Measurements from ENCODE around the gene TFAP2A. TPM values are rescaled to one million over a fixed set of nuclear protein-coding genes. Genes with fewer than 3 reads are reported as not detected.
A peak's percentile ranks its signal among the peaks of the same experiment; 100 is the strongest.

Gene TFAP2A
- total RNA-seq, 4 donors from 2014 or later: 0.20 to 1.2 (median 0.66) TPM; not detected in 1

GRCh38 chr6:10404107-10404798, 10.6 kb downstream of the TFAP2A start:
- Histone ChIP-seq H3K9me3 (no peaks in the 10 kb centered on the region), H3K27me3 (peaks cover 0 to 52% of the 10 kb centered on the region in 2 donors), H3K4me3 (peak overlapping the region; percentile 48 to 60 (median 54)), H3K4me1 (peaks cover 0 to 22% (median 7%) of the 10 kb centered on the region in 4 donors), H3K36me3 (no peaks in the 10 kb centered on the region), H3K27ac (peak overlapping the region; percentile 55 to 89 (median 72))
- peak; percentile 13 to 57 for TF ChIP-seq POLR2A (IDR thresholded peaks at IDR 0.05)
- TF ChIP-seq CTCF (IDR thresholded peaks at IDR 0.05): peak in 4 of 5 experiments; percentile 29 to 63 (median 54)
- peak in 1 of 2 donors; percentile 53 for TF ChIP-seq EP300 (IDR thresholded peaks at IDR 0.05)
- peak; percentile 61 to 72 for DNase-seq (ENCODE audit: low spot score in 2 of 2)
- WGBS, 2 donors: 2 to 5% methylated on average over 44 to 54 of the region's 87 CpGs

- Histone ChIP-seq H3K9me3 (no peaks in the 10 kb centered on the region), H3K27me3 (peaks cover 0 to 52% of the 10 kb centered on the region in 2 donors), H3K36me3 (no peaks in the 10 kb centered on the region), H3K4me1 (peaks cover 0 to 22% (median 7%) of the 10 kb centered on the region in 4 donors), H3K4me3 (peak overlapping the region; percentile 48 to 60 (median 54)), H3K27ac (peak overlapping the region in 3 of 4 donors; percentile 55 to 81 (median 60))
- 3% methylated on average over 16 of the region's 16 CpGs for WGBS, 2 donors
- no peak for DNase-seq (ENCODE audit: low spot score in 2 of 2)
- TF ChIP-seq POLR2A (IDR thresholded peaks at IDR 0.05) (no peak), EP300 (IDR thresholded peaks at IDR 0.05) (no peak), CTCF (IDR thresholded peaks at IDR 0.05) (no peak)
Measured at GRCh38 chr6:10403385-10404106, 11.3 kb downstream of the TFAP2A start.

- Histone ChIP-seq H3K36me3 (no peaks in the 10 kb centered on the region), H3K9me3 (no peaks in the 10 kb centered on the region), H3K27me3 (peaks cover 0 to 53% of the 10 kb centered on the region in 2 donors), H3K27ac (peak overlapping the region in 1 of 4 donors; percentile 60), H3K4me1 (peaks cover 0 to 22% (median 7%) of the 10 kb centered on the region in 4 donors), H3K4me3 (peak overlapping the region in 1 of 4 donors; percentile 58)
- 54 to 66% methylated on average over 7 of the region's 7 CpGs for WGBS, 2 donors
- no peak for TF ChIP-seq POLR2A (IDR thresholded peaks at IDR 0.05)
- no peak for TF ChIP-seq EP300 (IDR thresholded peaks at IDR 0.05)
- no peak for TF ChIP-seq CTCF (IDR thresholded peaks at IDR 0.05)
- DNase-seq (ENCODE audit: low spot score in 2 of 2): no peak
Measured at GRCh38 chr6:10402648-10403311, 12.1 kb downstream of the TFAP2A start.

GRCh38 chr6:10401632-10402223, 13.1 kb downstream of the TFAP2A start:
- Histone ChIP-seq H3K4me1 (peaks cover 0 to 22% (median 7%) of the 10 kb centered on the region in 4 donors), H3K27me3 (peaks cover 0 to 51% of the 10 kb centered on the region in 2 donors), H3K36me3 (no peaks in the 10 kb centered on the region), H3K4me3 (no peak overlapping the region), H3K9me3 (no peaks in the 10 kb centered on the region), H3K27ac (no peak overlapping the region)
- WGBS, 2 donors: 66 to 75% methylated on average over 4 of the region's 4 CpGs
- TF ChIP-seq EP300 (IDR thresholded peaks at IDR 0.05) (no peak), CTCF (IDR thresholded peaks at IDR 0.05) (no peak)
- no peak for DNase-seq (ENCODE audit: low spot score in 2 of 2)
